Activated T-helper 2 cell treated with anti-CD3 and anti-CD28 coated beads, Interferon-gamma antibody, Interleukin-2, Interleukin-4, amounts not matched to agents 10 μg/mL and 5 μg/mL and 100 μg/mL, durations not matched to agents 14 hours and 24 hours and 36 hours (primary cell): ENCODE measurements around the gene HRCT1. TPM values are rescaled to one million over a fixed set of nuclear protein-coding genes. Genes with fewer than 3 reads are reported as not detected.

Experiments
- DNase-seq: peaks from one replicate; pipeline ENCODE4 v3.0.0; 2021; ENCODE audit warnings: low spot score
- H3K27ac Mint-ChIP-seq: one replicate; pipeline ENCODE4 v1.8.0; 2021; ENCODE audit warnings: mixed read lengths
- H3K27me3 Mint-ChIP-seq: one replicate; pipeline ENCODE4 v1.8.0; 2021; ENCODE audit warnings: low read depth, mixed read lengths
- H3K36me3 Mint-ChIP-seq: one replicate; pipeline ENCODE4 v1.8.0; 2021; ENCODE audit warnings: low read depth, mixed read lengths
- H3K4me1 Mint-ChIP-seq: one replicate; pipeline ENCODE4 v1.8.0; 2021; ENCODE audit warnings: low read depth, mixed read lengths
- H3K4me3 Mint-ChIP-seq: one replicate; pipeline ENCODE4 v1.8.0; 2021; ENCODE audit warnings: low read depth, mild to moderate bottlenecking, moderate library complexity, mixed read lengths
- H3K9me3 Mint-ChIP-seq: one replicate; pipeline ENCODE4 v1.8.0; 2021; ENCODE audit warnings: mixed read lengths
- intact Hi-C: fragments of 100-400 bp; cut with micrococcal nuclease; formaldehyde crosslinking; loops from one replicate; pipeline ENCODE4 v1.15.1; 2023
- total RNA-seq: library from RNA; stranded (reverse); gene quantifications from 2 replicates; pipeline ENCODE4 v1.2.3, GENCODE V29; 2022

The HRCT1 gene
- total RNA-seq, 1 donor from 2014 or later: not detected

DNA sequence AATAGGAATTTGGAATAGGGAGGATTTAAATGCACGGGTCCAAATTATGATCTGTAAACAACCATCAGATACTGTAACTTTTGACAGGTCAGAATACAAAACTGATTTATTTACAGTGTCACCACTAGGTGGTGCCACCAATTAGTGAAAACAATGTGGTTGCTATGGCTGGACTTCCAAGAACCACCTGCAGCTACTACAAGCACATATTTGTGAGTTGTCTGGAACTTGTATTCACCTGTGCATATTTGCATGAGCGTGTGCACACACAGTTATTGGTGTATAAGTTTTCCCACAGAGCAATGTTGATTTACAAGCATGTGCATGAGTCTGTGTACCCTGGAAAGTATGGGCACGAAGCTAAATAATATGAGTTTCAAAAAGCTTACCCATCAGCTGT is 3.0 kb upstream of the HRCT1 start:
- intact Hi-C loops: loop anchor here (1.0 to 5.0 kb wide), 2 partner anchors 42 to 119 kb away; no protein-coding TSS in a partner anchor
- no peak overlapping the region for H3K27ac Mint-ChIP-seq
- no peaks in the 10 kb centered on the region for H3K9me3 Mint-ChIP-seq
- H3K4me1 Mint-ChIP-seq: peaks cover 12% of the 10 kb centered on the region
- DNase-seq: no peak
- no peak overlapping the region for H3K4me3 Mint-ChIP-seq
- H3K27me3 Mint-ChIP-seq: peaks cover 22% of the 10 kb centered on the region
- H3K36me3 Mint-ChIP-seq: no peaks in the 10 kb centered on the region

DNA sequence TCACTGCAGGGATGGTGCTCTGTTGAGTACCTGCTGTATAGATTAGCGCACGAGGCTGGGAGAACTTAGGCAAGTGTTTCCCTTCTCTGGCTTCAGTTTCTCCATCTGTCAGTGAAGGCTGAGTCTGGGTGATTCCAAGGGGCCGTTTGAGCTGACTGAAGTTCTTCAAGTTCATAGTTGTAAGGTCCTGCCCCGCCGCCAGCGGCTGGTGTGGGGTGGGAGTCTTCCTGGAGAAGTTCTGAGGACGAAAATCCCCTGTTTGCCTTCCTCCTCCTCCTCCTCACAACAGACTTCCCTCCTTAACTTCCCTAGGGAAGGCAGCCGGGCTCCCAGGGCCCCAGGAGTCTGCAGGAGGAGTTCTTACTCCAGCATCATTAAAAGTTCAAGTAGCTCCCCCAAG is 1.7 kb upstream of the HRCT1 start:
- Mint-ChIP-seq H3K36me3 (no peaks in the 10 kb centered on the region), H3K27me3 (peaks cover 11% of the 10 kb centered on the region), H3K9me3 (no peaks in the 10 kb centered on the region), H3K27ac (no peak overlapping the region), H3K4me1 (peaks cover 24% of the 10 kb centered on the region), H3K4me3 (no peak overlapping the region)
- intact Hi-C loops: loop anchor here (5.0 kb wide), 1 partner anchor 118 kb away; no protein-coding TSS in a partner anchor
- no peak for DNase-seq

DNA sequence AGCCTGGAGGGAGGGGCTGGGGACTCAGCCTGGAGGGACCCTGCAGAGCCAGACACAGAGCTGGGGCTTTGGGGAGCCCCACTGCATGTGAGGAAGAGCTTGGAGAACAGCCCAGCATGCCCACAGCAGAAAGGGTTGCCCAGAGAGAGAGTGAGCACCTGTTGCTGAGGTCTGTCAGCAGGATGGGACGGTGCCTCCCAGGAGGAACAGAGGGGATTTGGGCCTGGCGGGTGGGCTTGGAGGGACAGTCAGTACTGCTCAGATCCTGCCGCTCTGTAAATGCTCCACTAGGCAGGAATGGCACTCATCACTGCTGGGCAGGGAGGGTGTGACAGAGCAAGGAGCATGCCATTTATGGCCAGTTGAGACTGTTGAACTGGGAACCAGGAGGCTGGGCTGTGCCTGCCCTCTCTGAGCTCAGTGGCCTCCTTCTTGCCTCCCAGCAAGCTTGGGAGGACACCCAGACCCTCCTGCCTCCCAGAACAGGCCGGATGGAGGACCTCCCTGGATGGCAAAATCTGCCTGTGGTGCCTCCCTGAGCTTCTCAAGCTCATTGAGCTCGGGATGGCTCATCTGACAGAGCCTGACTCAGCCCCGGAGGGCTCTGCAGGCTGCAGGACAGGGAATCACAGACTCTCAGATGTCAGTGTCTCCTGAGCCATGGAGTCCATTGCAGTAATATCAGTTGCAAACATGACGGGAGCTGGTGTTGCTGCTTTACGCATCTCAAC is 786 bp upstream of the HRCT1 start:
- Mint-ChIP-seq H3K4me1 (peaks cover 28% of the 10 kb centered on the region), H3K27me3 (peaks cover 11% of the 10 kb centered on the region), H3K9me3 (no peaks in the 10 kb centered on the region), H3K36me3 (no peaks in the 10 kb centered on the region), H3K27ac (no peak overlapping the region), H3K4me3 (no peak overlapping the region)
- DNase-seq: no peak
- intact Hi-C loops: no loop called here

- intact Hi-C loops: no loop called here
- Mint-ChIP-seq H3K36me3 (no peaks in the 10 kb centered on the region), H3K4me1 (peaks cover 43% of the 10 kb centered on the region), H3K27me3 (peaks cover 6% of the 10 kb centered on the region), H3K9me3 (no peaks in the 10 kb centered on the region), H3K27ac (no peak overlapping the region), H3K4me3 (no peak overlapping the region)
- no peak for DNase-seq
Observed at GRCh38 chr9:35906923-35907699, 1.1 kb downstream of the HRCT1 start.

DNA sequence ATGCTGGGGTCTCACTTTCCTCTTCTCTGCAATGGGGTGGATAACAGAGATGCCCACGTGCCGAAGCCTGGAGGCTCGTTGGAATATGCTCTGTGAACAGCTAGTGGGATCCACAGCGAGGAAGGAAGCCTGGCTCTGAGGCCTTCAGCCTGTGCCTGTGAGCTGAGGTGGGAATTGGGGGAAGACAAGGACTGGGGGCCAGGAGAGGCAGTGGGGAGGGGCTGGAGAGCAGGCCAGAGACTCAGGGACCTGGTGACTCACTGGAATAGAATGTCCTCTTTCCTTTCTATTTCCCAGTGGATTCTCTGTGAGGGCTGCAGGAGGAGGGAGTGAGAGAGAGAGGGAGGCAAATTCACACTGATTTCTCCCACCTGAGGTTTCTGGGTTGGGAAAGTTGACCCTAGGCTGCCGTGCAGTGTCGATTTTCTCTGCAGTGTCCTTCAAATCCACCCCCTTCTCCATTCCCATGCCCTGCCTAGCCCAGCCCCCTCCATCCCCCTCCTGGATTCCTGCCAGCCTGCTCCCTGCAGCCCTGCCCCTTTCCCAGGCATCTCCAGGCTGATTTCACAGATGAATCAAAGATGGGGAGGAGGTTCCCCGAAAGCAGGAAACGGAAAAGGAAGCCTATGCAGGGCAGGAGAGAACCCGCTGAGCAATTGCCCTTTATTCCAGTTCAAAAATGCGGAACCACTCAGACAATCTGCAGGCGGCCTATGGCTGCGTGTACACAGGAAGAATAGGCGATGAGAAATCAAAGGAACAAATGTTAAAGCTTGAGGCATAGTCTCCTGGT is 1.9 kb downstream of the HRCT1 start:
- H3K27ac Mint-ChIP-seq: no peak overlapping the region

GRCh38 chr9:35908504-35909125 is 2.6 kb downstream of the HRCT1 start:
- Mint-ChIP-seq H3K9me3 (no peaks in the 10 kb centered on the region), H3K36me3 (no peaks in the 10 kb centered on the region), H3K27ac (no peak overlapping the region), H3K4me3 (no peak overlapping the region), H3K4me1 (peaks cover 38% of the 10 kb centered on the region), H3K27me3 (peaks cover 3% of the 10 kb centered on the region)
- no peak for DNase-seq
- intact Hi-C loops: no loop called here

More for the DNA sequence above, 1.9 kb downstream of the HRCT1 start:
- Mint-ChIP-seq H3K27me3 (peaks cover 4% of the 10 kb centered on the region), H3K4me3 (no peak overlapping the region), H3K9me3 (no peaks in the 10 kb centered on the region), H3K4me1 (peaks cover 41% of the 10 kb centered on the region), H3K36me3 (no peaks in the 10 kb centered on the region)
- no peak for DNase-seq
- intact Hi-C loops: no loop called here

- Mint-ChIP-seq H3K27ac (no peak within 1 kb of the TSS), H3K4me1 (peaks cover 38% of the 10 kb centered on the region), H3K4me3 (no peak within 1 kb of the TSS), H3K27me3 (peaks cover 3% of the 10 kb centered on the region), H3K36me3 (no peaks in the 10 kb centered on the region), H3K9me3 (no peaks in the 10 kb centered on the region)
- DNase-seq: no peak
- intact Hi-C loops: no loop called here
Observed at GRCh38 chr9:35909274-35909673, 3.3 kb downstream of the HRCT1 start, which contains the start of gene SPAAR. TSS of gene SPAAR (plus strand) at chr9:35909490. CDS start at chr9:35910464, 974 bp downstream.

DNA sequence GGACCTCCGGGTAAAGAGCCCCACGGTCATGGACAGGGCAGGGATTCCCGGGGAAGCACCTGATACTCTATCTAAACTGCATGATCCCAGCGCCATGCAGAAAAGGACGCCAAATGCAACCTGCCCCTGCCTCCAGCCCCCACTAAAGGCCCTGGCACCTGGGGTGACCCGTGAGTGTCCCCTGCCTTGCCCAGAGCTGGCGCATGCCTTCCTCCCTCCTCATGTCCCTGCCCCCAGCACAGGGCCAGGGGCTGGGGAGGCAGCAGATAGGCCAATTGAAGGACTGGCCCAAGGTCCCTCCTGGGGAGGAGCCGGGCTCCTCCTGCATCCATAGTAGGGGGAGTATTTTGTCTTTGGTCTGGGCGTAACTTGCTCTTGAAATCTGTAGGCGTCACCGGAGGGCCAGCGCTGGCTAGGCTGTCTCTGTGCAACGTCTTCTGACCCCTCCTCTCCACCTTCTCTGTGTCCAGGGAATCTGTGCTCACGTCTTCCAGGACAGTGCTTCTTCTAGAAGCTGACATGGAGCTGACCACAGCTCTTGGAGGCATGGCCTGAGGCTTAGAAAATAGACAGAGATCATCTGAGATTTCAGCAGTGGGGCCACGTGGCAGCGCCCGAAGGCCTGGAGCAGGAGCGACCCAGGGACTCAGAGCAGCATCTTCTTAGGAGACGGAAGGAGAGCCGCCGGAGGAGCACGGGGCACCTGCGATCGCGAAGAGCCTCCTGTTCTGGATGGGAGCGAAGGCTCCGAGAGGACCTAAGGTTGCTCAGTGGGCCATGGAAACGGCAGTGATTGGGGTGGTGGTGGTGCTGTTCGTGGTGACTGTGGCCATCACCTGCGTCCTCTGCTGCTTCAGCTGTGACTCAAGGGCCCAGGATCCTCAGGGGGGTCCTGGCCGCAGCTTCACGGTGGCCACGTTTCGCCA is 3.9 kb downstream of the HRCT1 start:
- intact Hi-C loops: loop anchor here (2.0 kb wide), 1 partner anchor 15 kb away; no protein-coding TSS in a partner anchor
- H3K4me3 Mint-ChIP-seq: no peak overlapping the region

GRCh38 chr9:35910613-35911359 is 4.8 kb downstream of the HRCT1 start:
- intact Hi-C loops: loop anchor here (1.0 to 2.0 kb wide), 2 partner anchors 14 to 23 kb away; no protein-coding TSS in a partner anchor
- H3K9me3 Mint-ChIP-seq: no peaks in the 10 kb centered on the region
- peak overlapping the region; percentile 88 for H3K27ac Mint-ChIP-seq
- H3K4me1 Mint-ChIP-seq: peaks cover 38% of the 10 kb centered on the region
- H3K27me3 Mint-ChIP-seq: no peaks in the 10 kb centered on the region
- no peaks in the 10 kb centered on the region for H3K36me3 Mint-ChIP-seq
- peak; percentile 45 for DNase-seq
- peak overlapping the region; percentile 60 for H3K4me3 Mint-ChIP-seq

More for the DNA sequence above, 3.9 kb downstream of the HRCT1 start:
- Mint-ChIP-seq H3K36me3 (no peaks in the 10 kb centered on the region), H3K27me3 (peaks cover 2% of the 10 kb centered on the region), H3K4me1 (peaks cover 38% of the 10 kb centered on the region), H3K9me3 (no peaks in the 10 kb centered on the region), H3K27ac (no peak overlapping the region)
- DNase-seq: no peak

DNA sequence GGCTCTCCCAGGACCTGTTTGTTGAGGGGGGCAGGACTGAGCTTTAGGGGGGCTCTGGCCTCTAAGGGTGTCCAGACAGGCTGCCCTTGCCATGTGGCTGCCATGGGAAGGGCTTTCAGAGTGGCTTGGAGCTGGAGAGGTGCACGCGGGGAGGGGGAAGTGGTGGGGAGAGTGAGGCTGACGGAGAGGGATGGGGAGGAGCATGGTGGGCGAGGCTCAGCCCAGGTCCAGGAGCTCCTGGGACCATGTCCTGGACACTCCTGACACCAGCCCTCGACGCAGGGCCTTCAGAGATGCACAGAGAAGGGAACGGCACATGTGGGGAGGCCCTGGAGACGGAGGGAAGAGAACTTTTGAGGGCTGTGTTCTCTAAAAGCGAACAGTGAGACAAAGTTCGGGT is 5.7 kb downstream of the HRCT1 start:
- H3K36me3 Mint-ChIP-seq: no peaks in the 10 kb centered on the region
- H3K27me3 Mint-ChIP-seq: no peaks in the 10 kb centered on the region
- no peak overlapping the region for H3K27ac Mint-ChIP-seq
- no peak overlapping the region for H3K4me3 Mint-ChIP-seq
- DNase-seq: no peak
- H3K9me3 Mint-ChIP-seq: no peaks in the 10 kb centered on the region
- peaks cover 37% of the 10 kb centered on the region for H3K4me1 Mint-ChIP-seq
- intact Hi-C loops: loop anchor here (1.0 to 2.0 kb wide), 2 partner anchors 13 to 22 kb away; no protein-coding TSS in a partner anchor
